HepG2 (cell line): ENCODE results near the gene RPS6KA2. TPM values are rescaled to one million over a fixed set of nuclear protein-coding genes. Genes with fewer than 3 reads are reported as not detected.

Source experiments
- ATAC-seq: fragments of 200-7000 bp; cut with Tn5 transposase; 3 replicates; pipeline ENCODE4 v1.9.1; 2020; ENCODE audit warnings: mild to moderate bottlenecking, moderate library complexity
- BruUV-seq: library from RNA; stranded (reverse); fragments of 400-500 nt; replicated peaks from 2 replicates; lab custom pipeline; 2021; lab: Mats Ljungman, UMichigan
- CTCF ChIA-PET: fragments of 300-600 bp; formaldehyde crosslinking; extraction: SDS; loops from one replicate; lab custom pipeline; 2021; ENCODE audit warnings: low total read pairs, inconsistent platforms, low intra/inter-chr PET ratio; lab: Yijun Ruan, JAX
- POLR2A ChIA-PET: fragments of 350-600 bp; sonication (Branson Sonifier 250); formaldehyde crosslinking; loops from one replicate; lab custom pipeline; 2020; ENCODE audit warnings: antibody characterized with exemption, inconsistent platforms; lab: Yijun Ruan, JAX
- DNase-seq: peaks from one replicate; pipeline ENCODE4 v3.0.0-alpha.2; 2015; ENCODE audit warnings: low spot score
- FAIRE-seq: peaks from 3 replicates; lab custom pipeline; 2011; peaks lifted over from hg19 to GRCh38; lab: Jason Lieb, UNC
- H2AFZ ChIP-seq: one replicate; pipeline ENCODE4 v1.6.1; 2011; ENCODE audit warnings: low read length, inconsistent platforms
- H3K27ac ChIP-seq: fragments of 300-600 bp; 3 replicates; pipeline ENCODE4 v1.8.0; 2011; ENCODE audit warnings: mixed run types, mild to moderate bottlenecking, mixed read lengths, low read length, inconsistent platforms; ENCODE audit not compliant: insufficient read depth; ENCODE audit errors: extremely low read length
- H3K27me3 ChIP-seq, 2 experiments: fragments of 200-600 bp in 1 of 2; 2 replicates in 1 of 2; 3 replicates in 1 of 2; pipeline versions ENCODE4 v1.6.0 to v1.8.0; 2011; ENCODE audit warnings: low read length in 2 of 2, mild to moderate bottlenecking in 2 of 2, moderate library complexity in 2 of 2, inconsistent platforms in 1 of 2; ENCODE audit not compliant: insufficient read depth in 2 of 2, control insufficient read depth in 1 of 2
- H3K36me3 ChIP-seq, 2 experiments: fragments of 200-600 bp in 1 of 2; replicated peaks in 1 of 2; 2 replicates in 1 of 2; 3 replicates in 1 of 2; pipeline versions ENCODE4 v1.5.1 to v1.8.0; 2011; ENCODE audit warnings: low read length in 2 of 2, inconsistent platforms in 1 of 2; ENCODE audit not compliant: insufficient read depth in 2 of 2, control insufficient read depth in 1 of 2
- H3K4me1 ChIP-seq: 2 replicates; pipeline ENCODE4 v1.5.1; 2012; ENCODE audit warnings: low read length, inconsistent platforms; ENCODE audit not compliant: insufficient read depth
- H3K4me2 ChIP-seq: 2 replicates; pipeline ENCODE4 v1.6.0; 2011; ENCODE audit warnings: low read depth, low read length, inconsistent platforms
- H3K4me3 ChIP-seq, 3 experiments: fragments of 200-600 bp in 1 of 3; sonication (generic), shearing (Covaris generic) in 1 of 3; replicated peaks in 1 of 3; 2 replicates each; pipeline ENCODE4 v1.5.1; 2011 to 2016; ENCODE audit warnings: low read length in 3 of 3, inconsistent platforms in 2 of 3, low read depth in 2 of 3, mild to moderate bottlenecking in 2 of 3, control low read depth in 1 of 3, mixed read lengths in 1 of 3; ENCODE audit not compliant: insufficient read depth in 1 of 3
- H3K79me2 ChIP-seq: one replicate; pipeline ENCODE4 v1.6.1; 2011; ENCODE audit warnings: low read length, inconsistent platforms; ENCODE audit not compliant: insufficient read depth
- H3K9ac ChIP-seq: 2 replicates; pipeline ENCODE4 v1.6.0; 2011; ENCODE audit warnings: mild to moderate bottlenecking, low read depth, low read length, inconsistent platforms; ENCODE audit not compliant: insufficient read depth
- H3K9me3 ChIP-seq: 2 replicates; pipeline ENCODE4 v1.5.1; 2012; ENCODE audit warnings: mild to moderate bottlenecking, low read length
- H4K20me1 ChIP-seq: 2 replicates; pipeline ENCODE4 v1.6.0; 2011; ENCODE audit warnings: inconsistent platforms, mild to moderate bottlenecking, low read length, moderate library complexity; ENCODE audit not compliant: insufficient read depth
- ERF ChIP-seq: IDR thresholded peaks from 2 replicates; pipeline ENCODE4 v1.6.1; 2018; ENCODE audit warnings: missing biosample characterization, missing genetic modification reagents
- PLRG1 ChIP-seq: fragments of 450-650 bp; conservative IDR thresholded peaks from 2 replicates; pipeline ENCODE4 v1.6.1; 2016
- SP2 ChIP-seq: sonication (generic); formaldehyde crosslinking; IDR thresholded peaks from 2 replicates; pipeline ENCODE4 v1.5.1; 2020; ENCODE audit warnings: mild to moderate bottlenecking, missing genetic modification reagents
- ZNF143 ChIP-seq: sonication (generic); formaldehyde crosslinking; IDR thresholded peaks from 2 replicates; pipeline ENCODE4 v1.4.0; 2020; ENCODE audit warnings: missing genetic modification reagents
- ZNF207 ChIP-seq: fragments of 450-650 bp; IDR thresholded peaks from 2 replicates; pipeline ENCODE4 v1.6.1; 2016; ENCODE audit warnings: antibody characterized with exemption, borderline replicate concordance
- ZNF883 ChIP-seq: sonication (generic); formaldehyde crosslinking; IDR thresholded peaks from 2 replicates; pipeline ENCODE4 v1.5.1; 2020; ENCODE audit warnings: mild to moderate bottlenecking, missing genetic modification reagents; ENCODE audit errors: not compliant biosample characterization
- ZSCAN20 ChIP-seq: sonication (generic); formaldehyde crosslinking; IDR thresholded peaks from 2 replicates; pipeline ENCODE4 v1.4.0; 2020; ENCODE audit warnings: missing genetic modification reagents, mild to moderate bottlenecking, borderline replicate concordance
- WGBS: methylation state at CpG from one replicate; pipeline ENCODE4 v1.1.6; 2017; ENCODE audit warnings: low lambda C conversion rate; 5-methylcytosine and 5-hydroxymethylcytosine counted together
- in situ Hi-C: cut with HindIII; loops from 2 replicates; pipeline ENCODE4 v1.10.0; 2017; ENCODE audit warnings: low pct_unique_long_range_greater_than_20kb; ENCODE audit not compliant: extremely low pct_ligation_motif_present
- intact Hi-C: fragments of 100-400 bp; cut with micrococcal nuclease; formaldehyde crosslinking; loops from one replicate; pipeline ENCODE4 v1.10.0; 2022; ENCODE audit not compliant: unreplicated experiment
- polyA plus RNA-seq, 8 experiments: library from polyadenylated mRNA; depleted of rRNA in 3 of 8; stranded (reverse) in 7 of 8; unstranded in 1 of 8; fragments of >200 nt; fragmentation: Illumina TruSeq in 4 of 8; extraction: Trizol in 4 of 8; gene quantifications; 2 replicates each; pipeline versions ENCODE4 v1.2.1 to v1.2.3, GENCODE V29; 2011 to 2016; ENCODE audit warnings: low read depth in 4 of 8, missing spikeins in 1 of 8, mixed read lengths in 1 of 8; ENCODE audit not compliant: insufficient read depth in 1 of 8
- total RNA-seq, 5 experiments: library from RNA; depleted of rRNA; stranded (reverse); fragments of >200 nt; fragmentation: Illumina TruSeq; extraction: Trizol; gene quantifications; 2 replicates each; pipeline ENCODE4 v1.2.3, GENCODE V29; 2016; ENCODE audit warnings: low read depth in 1 of 5
- TF ChIP-seq, protein P1 (sequence below): IDR thresholded peaks from 2 replicates; pipeline ENCODE4 v1.6.1; 2016

The RPS6KA2 gene
- total and polyA plus RNA-seq, 2 of the 13 experiments (the other 11 are each of a cell fraction or from before 2014, with no cell fraction given): 0.22 to 0.38 TPM

DNA sequence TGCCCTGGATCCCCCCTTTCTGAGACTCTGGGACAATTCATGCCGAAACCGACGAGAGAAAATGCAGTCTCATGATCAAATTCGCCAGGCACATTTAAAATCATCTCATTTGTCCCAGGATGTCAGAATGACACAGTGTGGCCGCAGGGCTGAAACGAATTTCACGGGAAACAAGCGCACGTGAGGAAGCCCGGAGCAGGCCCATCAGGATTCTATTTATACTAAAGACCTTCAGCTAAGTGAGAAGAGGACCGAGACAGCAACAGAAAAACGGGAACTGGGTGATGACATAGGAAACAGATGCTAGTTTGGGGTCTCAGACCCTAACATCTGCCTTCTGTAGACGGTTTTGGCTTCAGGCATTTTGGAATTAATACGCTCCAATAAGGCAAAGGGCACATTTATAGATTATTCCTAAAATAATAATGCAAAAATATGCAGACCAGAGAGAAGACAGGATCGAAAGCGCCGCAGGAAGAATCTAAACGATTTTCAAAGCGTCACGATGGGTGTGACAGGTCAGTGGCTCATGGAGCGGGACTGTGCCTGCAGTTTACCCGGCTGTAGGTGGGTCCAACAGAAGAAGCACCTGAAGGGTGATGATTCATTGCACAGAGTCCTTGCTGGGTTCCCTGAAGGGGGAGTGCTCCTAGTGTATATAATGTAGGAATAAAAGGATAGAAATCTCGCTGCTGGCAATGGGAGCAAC is 163.5 kb downstream of the RPS6KA2 start:
- DNase-seq (no peak), FAIRE-seq (no peak), ATAC-seq (no peak)
- H3K36me3 ChIP-seq: no peaks in the 10 kb centered on the region
- ChIA-PET POLR2A (no interaction called here), CTCF (interaction anchor here (1.6 kb wide), 1 partner anchor 188 kb away, joined by 3 read pairs; no protein-coding TSS in a partner anchor)
- in situ Hi-C loops: no loop called here
- no peaks in the 10 kb centered on the region for H3K4me1 ChIP-seq
- no TSS peak for BruUV-seq
- intact Hi-C loops: loop anchor here (10.0 kb wide), 1 partner anchor 189 kb away; no protein-coding TSS in a partner anchor
- TF ChIP-seq, protein P1, sequence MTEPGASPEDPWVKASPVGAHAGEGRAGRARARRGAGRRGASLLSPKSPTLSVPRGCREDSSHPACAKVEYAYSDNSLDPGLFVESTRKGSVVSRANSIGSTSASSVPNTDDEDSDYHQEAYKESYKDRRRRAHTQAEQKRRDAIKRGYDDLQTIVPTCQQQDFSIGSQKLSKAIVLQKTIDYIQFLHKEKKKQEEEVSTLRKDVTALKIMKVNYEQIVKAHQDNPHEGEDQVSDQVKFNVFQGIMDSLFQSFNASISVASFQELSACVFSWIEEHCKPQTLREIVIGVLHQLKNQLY (CRISPR knock-in tag): no peak
- TF ChIP-seq ERF: no peak
- no peak for TF ChIP-seq ZNF883 (CRISPR knock-in tag)
- no peak for TF ChIP-seq PLRG1
- no peak for TF ChIP-seq ZSCAN20 (CRISPR knock-in tag)
- no peak for TF ChIP-seq ZNF143
- TF ChIP-seq ZNF207: no peak
- no peak for TF ChIP-seq SP2 (CRISPR knock-in tag)
- peaks cover 12 to 85% of the 10 kb centered on the region in 2 experiments; a peak in 4 of 5 replicates for H3K27me3 ChIP-seq
- H2AFZ ChIP-seq: no peak overlapping the region
- no peaks in the 10 kb centered on the region for H3K9me3 ChIP-seq
- no peak overlapping the region for H3K4me2 ChIP-seq
- H3K4me3 ChIP-seq: no peak overlapping the region
- WGBS: 34% methylated on average over 23 of the region's 23 CpGs
- no peaks in the 10 kb centered on the region for H3K79me2 ChIP-seq
- no peak overlapping the region for H3K27ac ChIP-seq
- H4K20me1 ChIP-seq: no peaks in the 10 kb centered on the region; the same call in 1 of the 2 replicates
- H3K9ac ChIP-seq: no peak overlapping the region
